GM21576 (cell line): Measurements from ENCODE around the gene ADGRL1.
"Not testable (repeated sequence)": the region's sequence is repeated elsewhere in the genome, so short reads cannot be mapped to it uniquely, and the experiment has no call there.

Source experiments
- ATAC-seq: cut with Tn5 transposase; IDR thresholded peaks from one replicate; pipeline ENCODE4 v1.9.1; 2021; ENCODE audit warnings: mild to moderate bottlenecking, moderate library complexity; ENCODE audit not compliant: unreplicated experiment

Gene ADGRL1

GRCh38 chr19:14218620-14219330, 12.8 kb upstream of the ADGRL1 start:
- no peak for ATAC-seq

GRCh38 chr19:14217886-14218285, 11.9 kb upstream of the ADGRL1 start:
- not testable (repeated sequence) for ATAC-seq

GRCh38 chr19:14214580-14214979, 8.6 kb upstream of the ADGRL1 start:
- ATAC-seq: no peak

- ATAC-seq: not testable (repeated sequence)
These were observed 4.2 kb upstream of the ADGRL1 start for GRCh38 chr19:14210182-14210581.

GRCh38 chr19:14209401-14209800, 3.4 kb upstream of the ADGRL1 start:
- ATAC-seq: not testable (repeated sequence)

GRCh38 chr19:14208496-14208895, 2.5 kb upstream of the ADGRL1 start:
- not testable (repeated sequence) for ATAC-seq

DNA sequence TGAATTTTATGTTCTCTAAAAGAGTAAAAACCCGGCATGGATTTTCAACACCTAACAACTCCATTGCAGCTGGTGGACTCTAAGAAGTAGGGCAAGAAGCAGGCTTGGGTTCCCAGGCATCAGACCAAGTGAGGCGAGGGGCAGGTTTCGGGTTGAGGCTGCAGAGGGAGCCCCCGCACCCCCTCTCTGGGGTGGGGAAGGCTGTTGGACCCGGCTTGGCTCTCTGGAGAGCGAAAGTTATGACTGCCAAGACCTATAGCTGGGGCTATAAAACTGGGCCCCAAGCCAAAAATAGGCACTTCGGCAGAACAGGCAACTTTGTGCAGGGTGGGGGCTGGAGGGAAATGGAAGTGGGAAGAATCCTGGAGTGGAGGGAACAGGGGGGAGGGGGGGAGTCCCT, 1.8 kb upstream of the ADGRL1 start:
- ATAC-seq: not testable (repeated sequence)

GRCh38 chr19:14206737-14207726, 1.1 kb upstream of the ADGRL1 start:
- not testable (repeated sequence) for ATAC-seq

GRCh38 chr19:14206308-14206707, 339 bp upstream of the ADGRL1 start:
- not testable (repeated sequence) for ATAC-seq

GRCh38 chr19:14204676-14205451, 1.1 kb downstream of the ADGRL1 start:
- not testable (repeated sequence) for ATAC-seq

GRCh38 chr19:14204219-14204618, 1.8 kb downstream of the ADGRL1 start:
- not testable (repeated sequence) for ATAC-seq

GRCh38 chr19:14203788-14204187, 2.2 kb downstream of the ADGRL1 start:
- not testable (repeated sequence) for ATAC-seq

DNA sequence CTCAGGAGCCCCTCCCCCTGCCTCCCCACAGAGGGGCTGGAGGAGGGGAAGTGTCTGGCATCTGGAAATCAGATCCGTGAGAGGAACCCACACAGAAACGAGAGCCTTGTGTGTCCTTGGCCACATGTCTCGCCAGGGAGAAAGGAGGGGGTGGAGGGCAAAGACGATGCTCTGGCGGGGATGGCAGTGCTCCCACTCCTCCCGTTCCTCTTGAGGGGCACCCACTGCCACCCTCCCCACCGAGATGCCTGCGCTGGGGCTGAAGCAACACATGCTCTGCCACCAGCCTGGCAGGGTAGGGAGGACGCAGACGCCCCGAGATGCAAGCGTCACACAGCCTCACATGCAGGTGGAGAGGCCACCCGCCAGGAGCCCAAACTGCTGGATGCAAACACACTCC, 2.8 kb downstream of the ADGRL1 start:
- no peak for ATAC-seq

GRCh38 chr19:14201481-14201880, 4.5 kb downstream of the ADGRL1 start:
- not testable (repeated sequence) for ATAC-seq

DNA sequence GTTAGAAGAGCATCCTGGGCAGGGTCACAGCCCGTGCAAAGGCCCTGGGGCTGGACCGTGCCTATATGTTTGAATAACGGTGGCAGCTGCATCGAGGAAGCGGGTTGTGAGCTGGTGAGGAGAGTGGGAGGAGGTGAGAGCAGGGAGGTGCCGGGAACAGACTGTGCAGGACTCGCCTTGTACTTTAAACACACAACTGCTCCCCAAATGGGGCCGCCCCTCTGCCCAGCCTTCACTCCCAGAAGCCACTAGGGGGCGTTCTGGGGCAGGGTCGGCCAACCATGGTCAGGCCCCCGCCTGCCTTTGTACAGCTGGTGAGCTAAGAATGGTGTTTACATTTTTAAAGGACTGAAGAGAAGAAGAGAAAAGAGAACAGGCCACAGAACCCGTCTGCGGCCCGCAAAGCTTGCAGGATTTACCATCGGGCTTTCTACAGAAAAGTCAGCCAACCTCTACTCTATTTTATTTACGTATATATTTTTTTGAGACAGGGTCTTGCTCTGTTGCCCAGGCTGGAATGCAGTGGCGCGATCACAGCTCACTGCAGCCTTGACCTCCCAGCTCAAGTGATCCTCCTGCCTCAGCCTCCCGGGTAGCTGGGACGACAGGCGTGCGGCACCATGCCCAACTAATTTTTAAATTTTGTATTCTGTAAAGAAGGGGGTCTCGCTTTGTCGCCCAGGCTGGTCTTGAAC, 5.7 kb downstream of the ADGRL1 start:
- ATAC-seq: not testable (repeated sequence)

DNA sequence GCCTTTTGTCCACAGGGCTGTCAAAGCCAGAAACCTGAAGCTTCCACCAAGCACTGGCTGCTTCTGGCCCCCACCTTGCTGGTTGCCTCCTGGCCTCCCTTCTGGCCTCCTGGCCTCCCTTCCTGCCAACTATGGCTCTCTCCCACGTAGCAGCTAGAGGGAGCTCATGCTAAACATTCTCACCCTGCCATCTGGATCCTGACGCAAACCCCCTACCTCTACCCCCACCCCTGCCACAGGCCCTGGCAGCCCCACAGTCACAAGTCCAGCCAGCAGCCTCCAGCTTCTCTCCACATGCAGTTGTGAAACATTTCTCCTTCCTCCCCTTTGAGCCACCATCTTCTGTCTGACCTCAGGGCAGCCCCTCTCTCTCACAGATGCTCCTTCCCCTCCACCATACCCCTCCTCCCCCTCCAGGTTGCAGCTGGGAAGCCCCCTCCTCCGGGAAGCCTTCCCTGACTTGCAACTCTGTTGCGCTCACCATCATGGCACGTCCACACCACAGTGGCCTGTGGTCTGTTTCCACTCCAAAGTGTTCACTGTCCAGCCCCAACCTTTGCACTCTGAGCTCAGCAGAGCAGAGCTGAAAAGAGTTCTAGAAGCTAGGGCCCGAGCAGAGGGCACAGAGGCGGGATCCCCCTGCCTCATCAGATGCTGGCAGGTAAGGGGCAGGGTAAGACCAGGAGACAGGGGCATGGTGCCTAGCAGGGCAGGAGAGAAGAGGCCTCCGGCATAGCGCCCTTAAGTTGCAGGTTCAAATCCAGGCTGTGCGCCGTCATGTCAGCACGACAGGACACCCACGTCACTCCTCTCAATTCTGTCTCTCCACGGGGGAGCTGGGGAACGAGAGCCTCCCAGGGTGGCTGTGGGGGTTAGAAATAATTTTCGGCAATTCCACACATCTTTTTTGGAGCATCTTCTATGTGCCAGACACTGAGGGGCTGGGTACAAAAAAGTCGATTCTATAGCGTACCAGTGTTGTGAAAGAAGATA, 7.3 kb downstream of the ADGRL1 start:
- ATAC-seq: no peak

- no peak for ATAC-seq
These were observed 8.1 kb downstream of the ADGRL1 start for GRCh38 chr19:14197882-14198281.

- not testable (repeated sequence) for ATAC-seq
These were observed 8.7 kb downstream of the ADGRL1 start for GRCh38 chr19:14197288-14197687.

DNA sequence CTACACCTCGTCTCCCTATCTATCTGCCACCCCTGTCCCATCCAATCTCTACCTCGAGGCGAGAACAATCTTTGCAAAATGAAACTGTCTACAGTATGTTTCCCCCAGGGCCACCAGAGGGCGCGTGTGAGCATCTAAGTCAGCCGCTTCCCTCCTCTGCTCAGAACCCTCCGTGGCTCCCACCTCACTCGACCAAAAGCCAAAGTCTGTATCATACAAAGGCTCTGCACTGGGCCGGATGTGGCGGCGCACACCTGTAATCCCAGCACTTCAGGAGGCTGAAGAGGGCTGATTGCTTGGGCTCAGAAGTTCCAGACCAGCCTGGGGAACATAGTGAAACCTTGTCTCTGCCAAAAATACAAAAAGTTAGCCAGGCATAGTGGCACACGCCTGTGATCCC, 9.9 kb downstream of the ADGRL1 start:
- ATAC-seq: not testable (repeated sequence)
